Activated CD8-positive, alpha-beta T cell treated with anti-CD3 and anti-CD28 coated beads for 36 hours (primary cell): ENCODE measurements around the gene NDEL1. TPM values are rescaled to one million over a fixed set of nuclear protein-coding genes. Genes with fewer than 3 reads are reported as not detected.

ENCODE experiments used
- ATAC-seq: fragments of 200-7000 bp; cut with Tn5 transposase; one replicate; pipeline ENCODE4 v1.10.0; 2021; ENCODE audit warnings: mild to moderate bottlenecking, moderate library complexity
- CTCF ChIA-PET: fragments of 350-600 bp; sonication (Branson Sonifier 250); formaldehyde crosslinking; loops from one replicate; lab custom pipeline; 2021; ENCODE audit warnings: antibody characterized with exemption; lab: Charles Lee
- POLR2A ChIA-PET: fragments of 350-600 bp; sonication (Branson Sonifier 250); formaldehyde crosslinking; loops from one replicate; lab custom pipeline; 2021; ENCODE audit warnings: antibody characterized with exemption; lab: Charles Lee
- DNase-seq: peaks from one replicate; pipeline ENCODE4 v3.0.0-alpha.2; 2020
- H3K27ac Mint-ChIP-seq: one replicate; pipeline ENCODE4 v1.8.0; 2021; ENCODE audit warnings: mild to moderate bottlenecking, mixed read lengths
- H3K27me3 Mint-ChIP-seq: one replicate; pipeline ENCODE4 v1.8.0; 2021; ENCODE audit warnings: mixed read lengths
- H3K36me3 Mint-ChIP-seq: one replicate; pipeline ENCODE4 v1.8.0; 2021; ENCODE audit warnings: low read depth, mixed read lengths
- H3K4me1 Mint-ChIP-seq: one replicate; pipeline ENCODE4 v1.8.0; 2021; ENCODE audit warnings: low read depth, mixed read lengths
- H3K4me3 Mint-ChIP-seq: one replicate; pipeline ENCODE4 v1.8.0; 2021; ENCODE audit warnings: mild to moderate bottlenecking, moderate library complexity, mixed read lengths
- H3K9me3 Mint-ChIP-seq: one replicate; pipeline ENCODE4 v1.8.0; 2021; ENCODE audit warnings: mixed read lengths
- CTCF ChIP-seq: fragments of 200-600 bp; IDR thresholded peaks from one replicate; pipeline ENCODE4 v1.8.0; 2022; ENCODE audit warnings: antibody characterized with exemption, mild to moderate bottlenecking
- intact Hi-C: fragments of 100-400 bp; cut with micrococcal nuclease; formaldehyde crosslinking; loops from one replicate; pipeline ENCODE4 v1.10.0; 2022
- total RNA-seq, 2 experiments: library from RNA; stranded (reverse); gene quantifications; one replicate each; pipeline ENCODE4 v1.2.3, GENCODE V29; 2021

Gene NDEL1
- total RNA-seq, 2 experiments from 2014 or later: 48.1 to 53.9 TPM

DNA sequence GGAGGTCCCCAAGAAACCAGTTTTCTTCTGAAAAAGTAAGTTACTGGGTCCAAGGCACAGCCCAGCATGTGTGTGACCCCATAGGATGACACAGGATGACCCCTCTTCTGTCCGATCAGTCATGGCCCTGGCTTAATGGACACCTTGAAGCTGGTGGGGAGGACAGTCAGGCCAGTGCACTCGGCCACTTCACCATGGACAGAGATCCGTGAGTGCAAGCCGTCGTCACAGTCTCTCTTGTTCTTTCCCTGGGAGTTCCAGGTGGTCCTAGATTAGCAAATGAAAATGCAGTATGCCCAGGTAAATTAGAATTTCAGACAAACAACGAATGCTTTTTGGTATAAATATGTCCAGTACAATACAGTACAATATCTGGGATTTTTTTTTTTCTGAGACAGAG, 36.7 kb upstream of the NDEL1 start:
- H3K27ac Mint-ChIP-seq: no peak overlapping the region
- CTCF ChIA-PET: interaction anchor here (6.4 kb wide), 1 partner anchor 11 kb away, joined by 33 read pairs; no protein-coding TSS in a partner anchor

GRCh38 chr17:8401107-8401506, 34.6 kb upstream of the NDEL1 start:
- Mint-ChIP-seq H3K4me1 (no peaks in the 10 kb centered on the region), H3K9me3 (no peaks in the 10 kb centered on the region), H3K27me3 (peaks cover 18% of the 10 kb centered on the region), H3K4me3 (no peak overlapping the region), H3K27ac (no peak overlapping the region), H3K36me3 (no peaks in the 10 kb centered on the region)
- DNase-seq (no peak), ATAC-seq (no peak)
- ChIA-PET CTCF (interaction anchor here (1.0 to 1.1 kb wide), 2 partner anchors 9 kb away, joined by 4 read pairs; no protein-coding TSS in a partner anchor), POLR2A (no interaction called here)
- intact Hi-C loops: no loop called here
- no peak for TF ChIP-seq CTCF

More for the DNA sequence above, 36.7 kb upstream of the NDEL1 start:
- ATAC-seq (no peak), DNase-seq (no peak)
- Mint-ChIP-seq H3K4me1 (peaks cover 2% of the 10 kb centered on the region), H3K27me3 (peaks cover 18% of the 10 kb centered on the region), H3K9me3 (no peaks in the 10 kb centered on the region), H3K36me3 (no peaks in the 10 kb centered on the region), H3K4me3 (no peak overlapping the region)
- intact Hi-C loops: no loop called here
- POLR2A ChIA-PET: interaction anchor here (0.6 to 2.2 kb wide), 2 partner anchors 17 to 1268 kb away, joined by 3 to 5 read pairs; no protein-coding TSS in a partner anchor
- TF ChIP-seq CTCF: no peak

DNA sequence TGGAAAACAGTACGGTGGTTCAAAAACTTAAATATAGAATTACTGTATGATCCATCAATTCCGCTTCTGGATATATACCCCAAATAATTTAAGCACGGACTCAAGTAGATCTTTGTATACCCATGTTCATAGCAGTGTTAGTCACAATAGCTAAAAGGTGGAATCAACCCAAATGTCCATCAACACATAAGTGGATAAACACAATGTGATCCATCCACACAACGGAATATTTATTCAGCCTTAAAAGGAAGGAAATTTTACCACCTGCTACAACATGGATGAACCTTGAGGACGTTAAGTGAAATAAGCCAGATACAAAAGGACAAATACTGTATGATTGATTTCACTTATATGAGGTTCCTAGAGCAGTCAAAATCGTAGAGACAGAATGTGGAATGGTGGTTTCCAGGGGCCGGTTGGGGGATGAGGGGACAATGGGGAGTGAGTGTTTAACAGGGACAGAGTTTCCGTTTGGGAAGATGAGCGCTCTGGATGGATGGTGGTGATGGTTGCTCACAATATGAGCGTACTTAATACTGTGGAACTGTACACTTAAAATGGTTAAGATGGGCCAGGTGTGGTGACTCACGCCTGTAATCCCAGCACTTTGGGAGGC, 32.7 kb upstream of the NDEL1 start:
- Mint-ChIP-seq H3K9me3 (no peaks in the 10 kb centered on the region), H3K4me1 (no peaks in the 10 kb centered on the region), H3K27me3 (peaks cover 17% of the 10 kb centered on the region), H3K4me3 (no peak overlapping the region), H3K27ac (no peak overlapping the region), H3K36me3 (no peaks in the 10 kb centered on the region)
- DNase-seq: no peak
- TF ChIP-seq CTCF: no peak
- no peak for ATAC-seq
- intact Hi-C loops: no loop called here
- POLR2A ChIA-PET: no interaction called here
- CTCF ChIA-PET: no interaction called here

- no peak for ATAC-seq
- H3K36me3 Mint-ChIP-seq: no peaks in the 10 kb centered on the region
- peaks cover 21% of the 10 kb centered on the region for H3K27me3 Mint-ChIP-seq
- TF ChIP-seq CTCF: no peak
- H3K27ac Mint-ChIP-seq: no peak overlapping the region
- peaks cover 6% of the 10 kb centered on the region for H3K4me1 Mint-ChIP-seq
- H3K9me3 Mint-ChIP-seq: no peaks in the 10 kb centered on the region
- no peak overlapping the region for H3K4me3 Mint-ChIP-seq
- CTCF ChIA-PET: no interaction called here
- POLR2A ChIA-PET: no interaction called here
- intact Hi-C loops: no loop called here
- no peak for DNase-seq
Measured at GRCh38 chr17:8405499-8406016, 30.1 kb upstream of the NDEL1 start.

- Mint-ChIP-seq H3K27me3 (peaks cover 17% of the 10 kb centered on the region), H3K4me1 (peaks cover 7% of the 10 kb centered on the region), H3K36me3 (no peaks in the 10 kb centered on the region), H3K4me3 (no peak overlapping the region), H3K27ac (no peak overlapping the region), H3K9me3 (no peaks in the 10 kb centered on the region)
- ChIA-PET POLR2A (no interaction called here), CTCF (no interaction called here)
- ATAC-seq (no peak), DNase-seq (no peak)
- no peak for TF ChIP-seq CTCF
- intact Hi-C loops: no loop called here
Measured at GRCh38 chr17:8406174-8406573, 29.5 kb upstream of the NDEL1 start.
